Putamen (tissue), 1 donor: ENCODE measurements around the gene CLP1.
"Not testable (repeated sequence)": the region's sequence is repeated elsewhere in the genome, so short reads cannot be mapped to it uniquely, and the experiment has no call there.

ENCODE experiments used
- DNase-seq: peaks from one replicate; pipeline ENCODE4 v3.0.0-alpha.2; 2016; ENCODE audit warnings: low spot score

CLP1 gene

GRCh38 chr11:57667117-57667735 lies 9.7 kb downstream of the CLP1 start:
- DNase-seq: peak; percentile 99

- DNase-seq: peak; percentile 99
These were observed 10.3 kb downstream of the CLP1 start, which contains the start of gene ZDHHC5 for GRCh38 chr11:57667736-57668433. Gene ZDHHC5 (plus strand): TSS chr11:57668114. CDS start chr11:57673091, 4,977 bp downstream.

- no peak for DNase-seq
These were observed 10.8 kb downstream of the CLP1 start for GRCh38 chr11:57668434-57668782.

- DNase-seq: no peak
These were observed 16.7 kb downstream of the CLP1 start for GRCh38 chr11:57674251-57674650.

GRCh38 chr11:57675176-57675941 lies 17.8 kb downstream of the CLP1 start:
- DNase-seq: no peak

- DNase-seq: no peak
These were observed 21.8 kb downstream of the CLP1 start for GRCh38 chr11:57679396-57679795.

GRCh38 chr11:57680552-57680874 lies 23.0 kb downstream of the CLP1 start:
- no peak for DNase-seq

- DNase-seq: no peak
These were observed 23.6 kb downstream of the CLP1 start for GRCh38 chr11:57681168-57681567.

- not testable (repeated sequence) for DNase-seq
These were observed 32.9 kb downstream of the CLP1 start for GRCh38 chr11:57690474-57690873.

- no peak for DNase-seq
These were observed 41.3 kb downstream of the CLP1 start for GRCh38 chr11:57698843-57699365.

- DNase-seq: no peak
These were observed 42.3 kb downstream of the CLP1 start for GRCh38 chr11:57699813-57700212.

GRCh38 chr11:57700425-57700824 lies 42.9 kb downstream of the CLP1 start:
- DNase-seq: no peak

GRCh38 chr11:57703341-57703740 lies 45.8 kb downstream of the CLP1 start:
- no peak for DNase-seq

GRCh38 chr11:57704932-57705331 lies 47.4 kb downstream of the CLP1 start:
- peak; percentile 57 for DNase-seq

- not testable (repeated sequence) for DNase-seq
These were observed 47.9 kb downstream of the CLP1 start for GRCh38 chr11:57705432-57705831.

GRCh38 chr11:57709802-57710367 lies 52.3 kb downstream of the CLP1 start:
- no peak for DNase-seq
